HepG2 (cell line): Measurements from ENCODE around the gene GPR183. TPM values are rescaled to one million over a fixed set of nuclear protein-coding genes. Genes with fewer than 3 reads are reported as not detected.

Experiments used
- ATAC-seq: fragments of 200-7000 bp; cut with Tn5 transposase; 3 replicates; pipeline ENCODE4 v1.9.1; 2020; ENCODE audit warnings: mild to moderate bottlenecking, moderate library complexity
- BruUV-seq: library from RNA; stranded (reverse); fragments of 400-500 nt; replicated peaks from 2 replicates; lab custom pipeline; 2021; lab: Mats Ljungman, UMichigan
- CTCF ChIA-PET: fragments of 300-600 bp; formaldehyde crosslinking; extraction: SDS; loops from one replicate; lab custom pipeline; 2021; ENCODE audit warnings: low total read pairs, inconsistent platforms, low intra/inter-chr PET ratio; lab: Yijun Ruan, JAX
- POLR2A ChIA-PET: fragments of 350-600 bp; sonication (Branson Sonifier 250); formaldehyde crosslinking; loops from one replicate; lab custom pipeline; 2020; ENCODE audit warnings: antibody characterized with exemption, inconsistent platforms; lab: Yijun Ruan, JAX
- DNase-seq: peaks from one replicate; pipeline ENCODE4 v3.0.0-alpha.2; 2015; ENCODE audit warnings: low spot score
- FAIRE-seq: peaks from 3 replicates; lab custom pipeline; 2011; peaks lifted over from hg19 to GRCh38; lab: Jason Lieb, UNC
- H2AFZ ChIP-seq: one replicate; pipeline ENCODE4 v1.6.1; 2011; ENCODE audit warnings: low read length, inconsistent platforms
- H3K27ac ChIP-seq: fragments of 300-600 bp; 3 replicates; pipeline ENCODE4 v1.8.0; 2011; ENCODE audit warnings: mixed run types, mild to moderate bottlenecking, mixed read lengths, low read length, inconsistent platforms; ENCODE audit not compliant: insufficient read depth; ENCODE audit errors: extremely low read length
- H3K27me3 ChIP-seq, 2 experiments: fragments of 200-600 bp in 1 of 2; 2 replicates in 1 of 2; 3 replicates in 1 of 2; pipeline versions ENCODE4 v1.6.0 to v1.8.0; 2011; ENCODE audit warnings: low read length in 2 of 2, mild to moderate bottlenecking in 2 of 2, moderate library complexity in 2 of 2, inconsistent platforms in 1 of 2; ENCODE audit not compliant: insufficient read depth in 2 of 2, control insufficient read depth in 1 of 2
- H3K36me3 ChIP-seq, 2 experiments: fragments of 200-600 bp in 1 of 2; replicated peaks in 1 of 2; 2 replicates in 1 of 2; 3 replicates in 1 of 2; pipeline versions ENCODE4 v1.5.1 to v1.8.0; 2011; ENCODE audit warnings: low read length in 2 of 2, inconsistent platforms in 1 of 2; ENCODE audit not compliant: insufficient read depth in 2 of 2, control insufficient read depth in 1 of 2
- H3K4me1 ChIP-seq: 2 replicates; pipeline ENCODE4 v1.5.1; 2012; ENCODE audit warnings: low read length, inconsistent platforms; ENCODE audit not compliant: insufficient read depth
- H3K4me2 ChIP-seq: 2 replicates; pipeline ENCODE4 v1.6.0; 2011; ENCODE audit warnings: low read depth, low read length, inconsistent platforms
- H3K4me3 ChIP-seq, 3 experiments: fragments of 200-600 bp in 1 of 3; sonication (generic), shearing (Covaris generic) in 1 of 3; replicated peaks in 1 of 3; 2 replicates each; pipeline ENCODE4 v1.5.1; 2011 to 2016; ENCODE audit warnings: low read length in 3 of 3, inconsistent platforms in 2 of 3, low read depth in 2 of 3, mild to moderate bottlenecking in 2 of 3, control low read depth in 1 of 3, mixed read lengths in 1 of 3; ENCODE audit not compliant: insufficient read depth in 1 of 3
- H3K79me2 ChIP-seq: one replicate; pipeline ENCODE4 v1.6.1; 2011; ENCODE audit warnings: low read length, inconsistent platforms; ENCODE audit not compliant: insufficient read depth
- H3K9ac ChIP-seq: 2 replicates; pipeline ENCODE4 v1.6.0; 2011; ENCODE audit warnings: mild to moderate bottlenecking, low read depth, low read length, inconsistent platforms; ENCODE audit not compliant: insufficient read depth
- H3K9me3 ChIP-seq: 2 replicates; pipeline ENCODE4 v1.5.1; 2012; ENCODE audit warnings: mild to moderate bottlenecking, low read length
- H4K20me1 ChIP-seq: 2 replicates; pipeline ENCODE4 v1.6.0; 2011; ENCODE audit warnings: inconsistent platforms, mild to moderate bottlenecking, low read length, moderate library complexity; ENCODE audit not compliant: insufficient read depth
- MIXL1 ChIP-seq: IDR thresholded peaks from 2 replicates; pipeline ENCODE4 v1.6.1; 2016
- MTF1 ChIP-seq: sonication (generic); formaldehyde crosslinking; IDR thresholded peaks from 2 replicates; pipeline ENCODE4 v1.5.0; 2020; ENCODE audit warnings: missing genetic modification reagents
- NR2C2 ChIP-seq: sonication (generic); formaldehyde crosslinking; IDR thresholded peaks from 2 replicates; pipeline ENCODE4 v1.4.0; 2020; ENCODE audit warnings: missing genetic modification reagents, mild to moderate bottlenecking, moderate library complexity, borderline replicate concordance
- NR2F6 ChIP-seq, 2 experiments: IDR thresholded peaks; 2 replicates each; pipeline ENCODE4 v1.6.1; 2016; ENCODE audit warnings: antibody characterized with exemption in 1 of 2, mild to moderate bottlenecking in 1 of 2
- POGZ ChIP-seq: sonication (generic); formaldehyde crosslinking; IDR thresholded peaks from 2 replicates; pipeline ENCODE4 v1.4.0; 2020; ENCODE audit warnings: mild to moderate bottlenecking, missing genetic modification reagents
- SIX1 ChIP-seq: sonication (generic); formaldehyde crosslinking; IDR thresholded peaks from 2 replicates; pipeline ENCODE4 v1.4.0; 2020; ENCODE audit warnings: missing genetic modification reagents, borderline replicate concordance
- ZNF263 ChIP-seq: sonication (generic); formaldehyde crosslinking; IDR thresholded peaks from 2 replicates; pipeline ENCODE4 v1.4.0; 2020; ENCODE audit warnings: missing genetic modification reagents
- WGBS: methylation state at CpG from one replicate; pipeline ENCODE4 v1.1.6; 2017; ENCODE audit warnings: low lambda C conversion rate; 5-methylcytosine and 5-hydroxymethylcytosine counted together
- in situ Hi-C: cut with HindIII; loops from 2 replicates; pipeline ENCODE4 v1.10.0; 2017; ENCODE audit warnings: low pct_unique_long_range_greater_than_20kb; ENCODE audit not compliant: extremely low pct_ligation_motif_present
- intact Hi-C: fragments of 100-400 bp; cut with micrococcal nuclease; formaldehyde crosslinking; loops from one replicate; pipeline ENCODE4 v1.10.0; 2022; ENCODE audit not compliant: unreplicated experiment
- polyA plus RNA-seq, 8 experiments: library from polyadenylated mRNA; depleted of rRNA in 3 of 8; stranded (reverse) in 7 of 8; unstranded in 1 of 8; fragments of >200 nt; fragmentation: Illumina TruSeq in 4 of 8; extraction: Trizol in 4 of 8; gene quantifications; 2 replicates each; pipeline versions ENCODE4 v1.2.1 to v1.2.3, GENCODE V29; 2011 to 2016; ENCODE audit warnings: low read depth in 4 of 8, missing spikeins in 1 of 8, mixed read lengths in 1 of 8; ENCODE audit not compliant: insufficient read depth in 1 of 8
- total RNA-seq, 5 experiments: library from RNA; depleted of rRNA; stranded (reverse); fragments of >200 nt; fragmentation: Illumina TruSeq; extraction: Trizol; gene quantifications; 2 replicates each; pipeline ENCODE4 v1.2.3, GENCODE V29; 2016; ENCODE audit warnings: low read depth in 1 of 5
- TF ChIP-seq, protein P1 (sequence below), 2 experiments: sonication (generic) in 1 of 2; formaldehyde crosslinking in 1 of 2; IDR thresholded peaks; 2 replicates each; pipeline versions ENCODE4 v1.6.1 to v1.9.0; 2014 to 2022; ENCODE audit warnings: antibody characterized with exemption in 1 of 2, borderline replicate concordance in 1 of 2, inconsistent platforms in 1 of 2, low read depth in 1 of 2, missing genetic modification reagents in 1 of 2
- TF ChIP-seq, protein P2 (sequence below): IDR thresholded peaks from 2 replicates; pipeline ENCODE4 v1.6.1; 2016; ENCODE audit warnings: low read depth
- TF ChIP-seq, protein P3 (sequence below): sonication (generic); formaldehyde crosslinking; IDR thresholded peaks from 2 replicates; pipeline ENCODE4 v1.4.0; 2020; ENCODE audit warnings: mild to moderate bottlenecking, missing genetic modification reagents, borderline replicate concordance

Gene GPR183
- total and polyA plus RNA-seq, 2 of the 13 experiments (the other 11 are each of a cell fraction or from before 2014, with no cell fraction given), result not detected

DNA sequence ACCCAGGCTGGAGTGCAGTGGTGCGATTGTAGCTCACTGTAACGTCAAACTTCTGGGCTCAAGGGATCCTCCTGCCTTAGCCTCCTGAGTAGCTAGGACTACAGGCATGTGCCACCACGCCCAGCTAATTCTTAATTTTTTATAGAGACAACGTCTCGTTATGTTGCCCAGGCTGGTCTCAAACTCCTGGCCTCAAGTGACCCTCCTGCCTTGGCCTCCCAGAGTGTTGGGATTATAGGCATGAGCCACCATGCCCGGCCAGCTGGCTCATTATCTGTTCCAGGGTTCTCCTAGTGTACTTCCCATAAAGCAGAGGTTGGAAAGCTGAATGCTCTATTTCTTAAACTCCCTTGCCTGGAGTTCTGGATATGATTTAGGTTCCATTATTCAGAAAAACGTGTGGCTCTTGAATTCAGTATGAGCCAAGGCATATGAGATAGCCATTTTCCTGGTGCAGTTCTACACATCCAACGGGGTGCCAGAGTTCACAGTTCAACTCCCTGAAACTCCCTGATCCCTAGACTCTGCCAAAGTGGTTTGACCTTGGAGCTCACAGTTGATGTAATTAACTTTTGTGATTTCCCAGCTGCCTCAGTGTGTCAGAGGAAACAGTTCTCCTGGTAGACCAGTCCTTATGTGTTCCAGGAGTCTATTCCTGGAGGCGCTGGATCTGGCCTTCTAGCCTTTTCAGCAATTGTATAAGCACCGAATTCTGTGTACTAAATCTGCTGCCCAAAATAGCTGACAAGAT lies 21.6 kb downstream of the GPR183 start:
- Histone ChIP-seq H3K79me2 (no peaks in the 10 kb centered on the region), H2AFZ (no peak overlapping the region), H3K9me3 (no peaks in the 10 kb centered on the region), H3K27me3 (no peaks in the 10 kb centered on the region), H3K36me3 (peaks cover 2 to 9% of the 10 kb centered on the region in 2 experiments; a peak in 4 of 5 replicates), H3K27ac (peak overlapping the region; percentile 46), H3K4me3 (no peak overlapping the region), H4K20me1 (no peaks in the 10 kb centered on the region; the same call in 1 of the 2 replicates), H3K9ac (no peak overlapping the region), H3K4me1 (peaks cover 17% of the 10 kb centered on the region), H3K4me2 (peak overlapping the region; percentile 14; the same call in 1 of the 2 replicates)
- peak; percentile 80 for FAIRE-seq
- 85% methylated on average over 10 of the region's 10 CpGs for WGBS
- ATAC-seq, result peak; percentile 94
- in situ Hi-C loops (no loop called here), intact Hi-C loops (no loop called here)
- ChIA-PET POLR2A (no interaction called here), CTCF (no interaction called here)
- DNase-seq, result peak; percentile 42
- BruUV-seq, result no TSS peak
- no peak for TF ChIP-seq SIX1
- 0 out of 2 replicates have a peak, but pooled peaks have one; percentile 34 for TF ChIP-seq MIXL1 (CRISPR knock-in tag)
- no peak for TF ChIP-seq NR2F6 (IDR thresholded peaks at IDR 0.05)
- 0 out of 2 replicates have a peak, but pooled peaks have one; percentile 23 for TF ChIP-seq NR2F6 (CRISPR knock-in tag; IDR thresholded peaks at IDR 0.05)
- peak; percentile 53; the same call in 1 of the 2 replicates for TF ChIP-seq POGZ (CRISPR knock-in tag)
- TF ChIP-seq, protein P1, sequence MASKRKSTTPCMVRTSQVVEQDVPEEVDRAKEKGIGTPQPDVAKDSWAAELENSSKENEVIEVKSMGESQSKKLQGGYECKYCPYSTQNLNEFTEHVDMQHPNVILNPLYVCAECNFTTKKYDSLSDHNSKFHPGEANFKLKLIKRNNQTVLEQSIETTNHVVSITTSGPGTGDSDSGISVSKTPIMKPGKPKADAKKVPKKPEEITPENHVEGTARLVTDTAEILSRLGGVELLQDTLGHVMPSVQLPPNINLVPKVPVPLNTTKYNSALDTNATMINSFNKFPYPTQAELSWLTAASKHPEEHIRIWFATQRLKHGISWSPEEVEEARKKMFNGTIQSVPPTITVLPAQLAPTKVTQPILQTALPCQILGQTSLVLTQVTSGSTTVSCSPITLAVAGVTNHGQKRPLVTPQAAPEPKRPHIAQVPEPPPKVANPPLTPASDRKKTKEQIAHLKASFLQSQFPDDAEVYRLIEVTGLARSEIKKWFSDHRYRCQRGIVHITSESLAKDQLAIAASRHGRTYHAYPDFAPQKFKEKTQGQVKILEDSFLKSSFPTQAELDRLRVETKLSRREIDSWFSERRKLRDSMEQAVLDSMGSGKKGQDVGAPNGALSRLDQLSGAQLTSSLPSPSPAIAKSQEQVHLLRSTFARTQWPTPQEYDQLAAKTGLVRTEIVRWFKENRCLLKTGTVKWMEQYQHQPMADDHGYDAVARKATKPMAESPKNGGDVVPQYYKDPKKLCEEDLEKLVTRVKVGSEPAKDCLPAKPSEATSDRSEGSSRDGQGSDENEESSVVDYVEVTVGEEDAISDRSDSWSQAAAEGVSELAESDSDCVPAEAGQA (IDR thresholded peaks at IDR 0.05; ENCODE audit: low read depth), result no peak
- TF ChIP-seq, protein P1 (CRISPR knock-in tag; IDR thresholded peaks at IDR 0.05; ENCODE audit: borderline replicate concordance), result no peak
- TF ChIP-seq, protein P2, sequence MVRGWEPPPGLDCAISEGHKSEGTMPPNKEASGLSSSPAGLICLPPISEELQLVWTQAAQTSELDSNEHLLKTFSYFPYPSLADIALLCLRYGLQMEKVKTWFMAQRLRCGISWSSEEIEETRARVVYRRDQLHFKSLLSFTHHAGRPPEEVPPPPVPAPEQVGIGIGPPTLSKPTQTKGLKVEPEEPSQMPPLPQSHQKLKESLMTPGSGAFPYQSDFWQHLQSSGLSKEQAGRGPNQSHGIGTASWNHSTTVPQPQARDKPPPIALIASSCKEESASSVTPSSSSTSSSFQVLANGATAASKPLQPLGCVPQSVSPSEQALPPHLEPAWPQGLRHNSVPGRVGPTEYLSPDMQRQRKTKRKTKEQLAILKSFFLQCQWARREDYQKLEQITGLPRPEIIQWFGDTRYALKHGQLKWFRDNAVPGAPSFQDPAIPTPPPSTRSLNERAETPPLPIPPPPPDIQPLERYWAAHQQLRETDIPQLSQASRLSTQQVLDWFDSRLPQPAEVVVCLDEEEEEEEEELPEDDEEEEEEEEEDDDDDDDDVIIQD (CRISPR knock-in tag), result peak; percentile 79; the same call in 1 of the 2 replicates
- TF ChIP-seq, protein P3, sequence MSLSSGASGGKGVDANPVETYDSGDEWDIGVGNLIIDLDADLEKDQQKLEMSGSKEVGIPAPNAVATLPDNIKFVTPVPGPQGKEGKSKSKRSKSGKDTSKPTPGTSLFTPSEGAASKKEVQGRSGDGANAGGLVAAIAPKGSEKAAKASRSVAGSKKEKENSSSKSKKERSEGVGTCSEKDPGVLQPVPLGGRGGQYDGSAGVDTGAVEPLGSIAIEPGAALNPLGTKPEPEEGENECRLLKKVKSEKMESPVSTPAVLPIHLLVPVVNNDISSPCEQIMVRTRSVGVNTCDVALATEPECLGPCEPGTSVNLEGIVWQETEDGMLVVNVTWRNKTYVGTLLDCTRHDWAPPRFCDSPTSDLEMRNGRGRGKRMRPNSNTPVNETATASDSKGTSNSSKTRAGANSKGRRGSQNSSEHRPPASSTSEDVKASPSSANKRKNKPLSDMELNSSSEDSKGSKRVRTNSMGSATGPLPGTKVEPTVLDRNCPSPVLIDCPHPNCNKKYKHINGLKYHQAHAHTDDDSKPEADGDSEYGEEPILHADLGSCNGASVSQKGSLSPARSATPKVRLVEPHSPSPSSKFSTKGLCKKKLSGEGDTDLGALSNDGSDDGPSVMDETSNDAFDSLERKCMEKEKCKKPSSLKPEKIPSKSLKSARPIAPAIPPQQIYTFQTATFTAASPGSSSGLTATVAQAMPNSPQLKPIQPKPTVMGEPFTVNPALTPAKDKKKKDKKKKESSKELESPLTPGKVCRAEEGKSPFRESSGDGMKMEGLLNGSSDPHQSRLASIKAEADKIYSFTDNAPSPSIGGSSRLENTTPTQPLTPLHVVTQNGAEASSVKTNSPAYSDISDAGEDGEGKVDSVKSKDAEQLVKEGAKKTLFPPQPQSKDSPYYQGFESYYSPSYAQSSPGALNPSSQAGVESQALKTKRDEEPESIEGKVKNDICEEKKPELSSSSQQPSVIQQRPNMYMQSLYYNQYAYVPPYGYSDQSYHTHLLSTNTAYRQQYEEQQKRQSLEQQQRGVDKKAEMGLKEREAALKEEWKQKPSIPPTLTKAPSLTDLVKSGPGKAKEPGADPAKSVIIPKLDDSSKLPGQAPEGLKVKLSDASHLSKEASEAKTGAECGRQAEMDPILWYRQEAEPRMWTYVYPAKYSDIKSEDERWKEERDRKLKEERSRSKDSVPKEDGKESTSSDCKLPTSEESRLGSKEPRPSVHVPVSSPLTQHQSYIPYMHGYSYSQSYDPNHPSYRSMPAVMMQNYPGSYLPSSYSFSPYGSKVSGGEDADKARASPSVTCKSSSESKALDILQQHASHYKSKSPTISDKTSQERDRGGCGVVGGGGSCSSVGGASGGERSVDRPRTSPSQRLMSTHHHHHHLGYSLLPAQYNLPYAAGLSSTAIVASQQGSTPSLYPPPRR (CRISPR knock-in tag), result no peak
- TF ChIP-seq NR2C2 (CRISPR knock-in tag), result peak; percentile 47; the same call in 1 of the 2 replicates
- TF ChIP-seq MTF1 (CRISPR knock-in tag), result no peak
- no peak for TF ChIP-seq ZNF263 (CRISPR knock-in tag)
